Measurements from ENCODE around the gene PSAP.
"Not testable (repeated sequence)": the region's sequence is repeated elsewhere in the genome, so short reads cannot be mapped to it uniquely, and the experiment has no call there.

PSAP gene

DNA sequence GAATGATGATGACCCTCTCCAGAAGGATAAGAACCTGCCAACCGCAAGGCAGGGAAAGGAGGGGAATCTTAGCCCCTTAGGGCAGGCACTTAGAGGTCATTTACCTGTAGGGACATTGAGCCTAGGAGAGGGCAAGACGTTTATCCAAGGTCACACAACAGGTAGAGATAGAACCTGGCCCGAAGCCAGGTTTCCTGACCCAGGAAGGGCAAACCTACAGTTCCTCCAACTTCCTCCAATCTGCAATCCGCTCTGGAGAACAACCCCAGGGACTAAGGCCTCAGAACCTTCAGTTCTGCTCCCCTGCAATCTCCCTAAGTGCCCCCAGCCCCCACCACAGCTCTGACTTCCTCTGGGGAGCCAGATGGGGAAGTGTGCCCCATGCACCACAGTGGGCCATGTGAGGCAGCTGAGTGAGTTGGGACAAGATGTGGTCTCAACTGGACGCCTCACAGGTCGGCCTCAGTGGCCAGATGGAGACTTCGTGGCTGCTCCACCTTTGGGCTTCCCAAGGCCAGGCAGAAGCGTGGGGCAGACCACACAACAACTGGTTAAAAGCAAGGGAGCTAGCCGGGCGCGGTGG is 1.4 kb upstream of the PSAP start:
- no peak overlapping the region for H3K18ac ChIP-seq (ENCODE audit: low read depth in 1 of 2, low read length in 2 of 2)
- H3K79me1 ChIP-seq (replicated peaks; ENCODE audit: low read length, poor library complexity, severe bottlenecking) = peaks cover 1% of the 10 kb centered on the region
- 92% methylated on average over 11 of the region's 11 CpGs for whole genome bisulfite sequencing
- no peaks in the 10 kb centered on the region for H3K9me3 ChIP-seq (ENCODE audit: control insufficient read depth, low read length)
- no peaks in the 10 kb centered on the region for H3K36me3 ChIP-seq (ENCODE audit: control insufficient read depth in 1 of 2, insufficient read depth in 2 of 2, low read depth in 1 of 2, low read length in 2 of 2)
- H3K23ac ChIP-seq (ENCODE audit: low read length in 2 of 2) = no peak overlapping the region
- H3K4me2 ChIP-seq (ENCODE audit: low read length, poor library complexity, severe bottlenecking) = no peak overlapping the region
- peaks cover 11% of the 10 kb centered on the region for H3K4me1 ChIP-seq (ENCODE audit: control insufficient read depth, insufficient read depth, low read depth, low read length)
- no peak overlapping the region for H2BK15ac ChIP-seq (ENCODE audit: low read depth, poor library complexity, severe bottlenecking)
- peak overlapping the region; percentile 61 for H2AK5ac ChIP-seq (ENCODE audit: low read length, severe bottlenecking)
- no peak overlapping the region for H2AFZ ChIP-seq (ENCODE audit: low read depth, low read length)
- no peak overlapping the region for H3K4me3 ChIP-seq (ENCODE audit: insufficient read depth in 1 of 2, low read depth in 1 of 2, low read length in 2 of 2)
- H4K8ac ChIP-seq (ENCODE audit: low read length) = peak overlapping the region; percentile 62
- H2BK5ac ChIP-seq (ENCODE audit: low read depth, low read length, poor library complexity, severe bottlenecking) = no peak overlapping the region
- H4K91ac ChIP-seq (ENCODE audit: low read length) = no peak overlapping the region
- no peak for DNase-seq
- H3K9ac ChIP-seq (ENCODE audit: low read length) = no peak overlapping the region
- H2BK12ac ChIP-seq (ENCODE audit: low read length in 2 of 2) = peak overlapping the region in 1 of 2 experiments; percentile 67
- H2BK120ac ChIP-seq (ENCODE audit: low read depth, low read length) = no peak overlapping the region
- peak overlapping the region in 1 of 2 experiments; percentile 40 for H3K4ac ChIP-seq (ENCODE audit: low read depth in 1 of 2, low read length in 2 of 2)
- H3K27ac ChIP-seq (ENCODE audit: low read length, poor library complexity, severe bottlenecking) = no peak overlapping the region
- H3K14ac ChIP-seq (ENCODE audit: low read length in 2 of 2) = no peak overlapping the region
- H3K27me3 ChIP-seq (ENCODE audit: control insufficient read depth in 1 of 2, insufficient read depth in 1 of 2, low read length in 2 of 2) = no peaks in the 10 kb centered on the region

GRCh38 chr10:71851465-71852095 is 529 bp upstream of the PSAP start:
- not testable (repeated sequence) for H2AFZ ChIP-seq (ENCODE audit: low read depth, low read length); H3K36me3 ChIP-seq (ENCODE audit: control insufficient read depth in 1 of 2, insufficient read depth in 2 of 2, low read depth in 1 of 2, low read length in 2 of 2); H3K27me3 ChIP-seq (ENCODE audit: control insufficient read depth in 1 of 2, insufficient read depth in 1 of 2, low read length in 2 of 2); H2BK5ac ChIP-seq (ENCODE audit: low read depth, low read length, poor library complexity, severe bottlenecking); DNase-seq; H2BK120ac ChIP-seq (ENCODE audit: low read depth, low read length); H3K27ac ChIP-seq (ENCODE audit: low read length, poor library complexity, severe bottlenecking); H3K4me2 ChIP-seq (ENCODE audit: low read length, poor library complexity, severe bottlenecking); H3K14ac ChIP-seq (ENCODE audit: low read length in 2 of 2); H3K9me3 ChIP-seq (ENCODE audit: control insufficient read depth, low read length); H3K79me1 ChIP-seq (replicated peaks; ENCODE audit: low read length, poor library complexity, severe bottlenecking); H3K23ac ChIP-seq (ENCODE audit: low read length in 2 of 2); H2AK5ac ChIP-seq (ENCODE audit: low read length, severe bottlenecking)
- H3K4me1 ChIP-seq (ENCODE audit: control insufficient read depth, insufficient read depth, low read depth, low read length) = peaks cover 14% of the 10 kb centered on the region
- H2BK12ac ChIP-seq (ENCODE audit: low read length in 2 of 2) = peak overlapping the region in 1 of 2 experiments; percentile 84
- 58% methylated on average over 19 of the region's 20 CpGs for WGBS
- H4K8ac ChIP-seq (ENCODE audit: low read length) = peak overlapping the region; percentile 90
- peak overlapping the region; percentile 70 for H4K91ac ChIP-seq (ENCODE audit: low read length)
- H3K9ac ChIP-seq (ENCODE audit: low read length) = peak overlapping the region; percentile 66
- peak overlapping the region; percentile 90 for H2BK15ac ChIP-seq (ENCODE audit: low read depth, poor library complexity, severe bottlenecking)
- H3K18ac ChIP-seq (ENCODE audit: low read depth in 1 of 2, low read length in 2 of 2) = peak overlapping the region in 1 of 2 experiments; percentile 94
- peak overlapping the region in 1 of 2 experiments; percentile 100 for H3K4me3 ChIP-seq (ENCODE audit: insufficient read depth in 1 of 2, low read depth in 1 of 2, low read length in 2 of 2)
- H3K4ac ChIP-seq (ENCODE audit: low read depth in 1 of 2, low read length in 2 of 2) = peak overlapping the region in 1 of 2 experiments; percentile 69

GRCh38 chr10:71850021-71850742 is 869 bp downstream of the PSAP start:
- Histone ChIP-seq H2BK5ac (ENCODE audit: low read depth, low read length, poor library complexity, severe bottlenecking) (no peak overlapping the region), H2AK5ac (ENCODE audit: low read length, severe bottlenecking) (no peak overlapping the region), H3K18ac (ENCODE audit: low read depth in 1 of 2, low read length in 2 of 2) (peak overlapping the region; percentile 100), H3K9ac (ENCODE audit: low read length) (peak overlapping the region; percentile 99), H3K23ac (ENCODE audit: low read length in 2 of 2) (peak overlapping the region in 1 of 2 experiments; percentile 34), H2AFZ (ENCODE audit: low read depth, low read length) (no peak overlapping the region), H4K8ac (ENCODE audit: low read length) (no peak overlapping the region), H3K27ac (ENCODE audit: low read length, poor library complexity, severe bottlenecking) (no peak overlapping the region), H3K36me3 (ENCODE audit: control insufficient read depth in 1 of 2, insufficient read depth in 2 of 2, low read depth in 1 of 2, low read length in 2 of 2) (no peaks in the 10 kb centered on the region), H3K4me3 (ENCODE audit: insufficient read depth in 1 of 2, low read depth in 1 of 2, low read length in 2 of 2) (peak overlapping the region; percentile 97 to 100), H2BK15ac (ENCODE audit: low read depth, poor library complexity, severe bottlenecking) (no peak overlapping the region), H3K9me3 (ENCODE audit: control insufficient read depth, low read length) (no peaks in the 10 kb centered on the region), H3K79me1 (replicated peaks; ENCODE audit: low read length, poor library complexity, severe bottlenecking) (peaks cover 1% of the 10 kb centered on the region), H3K4ac (ENCODE audit: low read depth in 1 of 2, low read length in 2 of 2) (peak overlapping the region in 1 of 2 experiments; percentile 97), H3K4me1 (ENCODE audit: control insufficient read depth, insufficient read depth, low read depth, low read length) (peaks cover 14% of the 10 kb centered on the region), H3K14ac (ENCODE audit: low read length in 2 of 2) (peak overlapping the region in 1 of 2 experiments; percentile 100), H3K27me3 (ENCODE audit: control insufficient read depth in 1 of 2, insufficient read depth in 1 of 2, low read length in 2 of 2) (no peaks in the 10 kb centered on the region), H2BK120ac (ENCODE audit: low read depth, low read length) (no peak overlapping the region), H4K91ac (ENCODE audit: low read length) (no peak overlapping the region), H3K4me2 (ENCODE audit: low read length, poor library complexity, severe bottlenecking) (peak overlapping the region; percentile 55), H2BK12ac (ENCODE audit: low read length in 2 of 2) (peak overlapping the region in 1 of 2 experiments; percentile 45)
- DNase-seq = no peak
- 10% methylated on average over 13 of the region's 13 CpGs for WGBS

DNA sequence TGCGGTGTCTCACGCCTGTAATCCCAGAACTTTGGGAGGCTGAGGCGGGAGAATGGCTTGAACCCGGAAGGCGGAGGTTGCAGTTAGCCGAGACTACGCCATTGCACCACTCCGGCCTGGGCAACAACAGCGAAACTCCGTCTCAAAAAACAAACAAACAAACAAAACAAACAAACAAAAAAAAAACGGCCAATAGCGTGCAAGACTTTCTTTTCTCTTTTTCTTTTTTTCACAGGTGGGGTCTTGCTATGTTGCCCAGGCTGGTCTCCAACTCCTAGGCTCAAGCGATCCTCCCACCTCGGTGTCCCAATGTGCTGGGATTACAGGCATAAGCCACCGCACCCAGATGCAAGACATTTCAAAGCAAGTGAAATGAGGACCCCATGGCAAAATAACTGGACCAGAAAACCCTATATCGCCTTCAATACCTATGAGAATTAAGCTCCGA is 1.6 kb downstream of the PSAP start:
- WGBS = 97% methylated on average over 17 of the region's 17 CpGs
- Histone ChIP-seq H3K4me1 (ENCODE audit: control insufficient read depth, insufficient read depth, low read depth, low read length) (peaks cover 14% of the 10 kb centered on the region), H3K27ac (ENCODE audit: low read length, poor library complexity, severe bottlenecking) (no peak overlapping the region), H2BK5ac (ENCODE audit: low read depth, low read length, poor library complexity, severe bottlenecking) (no peak overlapping the region), H2BK120ac (ENCODE audit: low read depth, low read length) (no peak overlapping the region), H3K18ac (ENCODE audit: low read depth in 1 of 2, low read length in 2 of 2) (no peak overlapping the region), H4K91ac (ENCODE audit: low read length) (no peak overlapping the region), H2AK5ac (ENCODE audit: low read length, severe bottlenecking) (no peak overlapping the region), H4K8ac (ENCODE audit: low read length) (no peak overlapping the region), H3K9ac (ENCODE audit: low read length) (peak overlapping the region; percentile 99), H2AFZ (ENCODE audit: low read depth, low read length) (no peak overlapping the region), H3K79me1 (replicated peaks; ENCODE audit: low read length, poor library complexity, severe bottlenecking) (peaks cover 1% of the 10 kb centered on the region), H2BK12ac (ENCODE audit: low read length in 2 of 2) (no peak overlapping the region), H3K4me2 (ENCODE audit: low read length, poor library complexity, severe bottlenecking) (peak overlapping the region; percentile 38), H3K27me3 (ENCODE audit: control insufficient read depth in 1 of 2, insufficient read depth in 1 of 2, low read length in 2 of 2) (no peaks in the 10 kb centered on the region), H3K36me3 (ENCODE audit: control insufficient read depth in 1 of 2, insufficient read depth in 2 of 2, low read depth in 1 of 2, low read length in 2 of 2) (no peaks in the 10 kb centered on the region), H3K4me3 (ENCODE audit: insufficient read depth in 1 of 2, low read depth in 1 of 2, low read length in 2 of 2) (peak overlapping the region in 1 of 2 experiments; percentile 100), H3K14ac (ENCODE audit: low read length in 2 of 2) (no peak overlapping the region), H3K23ac (ENCODE audit: low read length in 2 of 2) (no peak overlapping the region), H3K4ac (ENCODE audit: low read depth in 1 of 2, low read length in 2 of 2) (no peak overlapping the region), H2BK15ac (ENCODE audit: low read depth, poor library complexity, severe bottlenecking) (no peak overlapping the region), H3K9me3 (ENCODE audit: control insufficient read depth, low read length) (no peaks in the 10 kb centered on the region)
- no peak for DNase-seq

Data from mesenchymal stem cell (in vitro differentiated cells and primary cell).